ENCODE data around the gene MYOG.

MYOG gene

GRCh38 chr1:203085528-203086406 is at the start of gene MYOG:
Gene MYOG, minus strand, starts transcription at chr1:203086012. Its CDS starts 51 bp downstream, at chr1:203085961.
- DNase-seq: peak; percentile 65

- DNase-seq: no peak
These were observed 48.3 kb upstream of the MYOG start for GRCh38 chr1:203133970-203134725.

GRCh38 chr1:203131548-203132200 is 45.9 kb upstream of the MYOG start:
- no peak for DNase-seq

GRCh38 chr1:203130358-203130985 is 44.7 kb upstream of the MYOG start:
- no peak for DNase-seq

GRCh38 chr1:203129501-203130231 is 43.9 kb upstream of the MYOG start:
- DNase-seq: no peak

- no peak for DNase-seq
These were observed 43.1 kb upstream of the MYOG start for GRCh38 chr1:203128716-203129500.

GRCh38 chr1:203128431-203128715 is 42.6 kb upstream of the MYOG start:
- DNase-seq: no peak

GRCh38 chr1:203127666-203128430 is 42.0 kb upstream of the MYOG start, which contains the start of gene ADORA1:
Gene ADORA1, plus strand, starts transcription at chr1:203127726. Its CDS starts 1,116 bp downstream, at chr1:203128842.
- peak; percentile 59 for DNase-seq

- no peak for DNase-seq
These were observed 41.3 kb upstream of the MYOG start for GRCh38 chr1:203126866-203127665.

GRCh38 chr1:203126151-203126865 is 40.5 kb upstream of the MYOG start:
- no peak for DNase-seq

- DNase-seq: no peak
These were observed 38.9 kb upstream of the MYOG start for GRCh38 chr1:203124546-203125317.

- no peak for DNase-seq
These were observed 38.2 kb upstream of the MYOG start for GRCh38 chr1:203124011-203124410.

GRCh38 chr1:203122159-203122558 is 36.3 kb upstream of the MYOG start:
- DNase-seq: no peak

GRCh38 chr1:203121186-203122015 is 35.6 kb upstream of the MYOG start:
- no peak for DNase-seq

GRCh38 chr1:203120325-203121153 is 34.7 kb upstream of the MYOG start:
- no peak for DNase-seq

All from left hindlimb (tissue), 1 donor.